GM23248 (cell line): ENCODE results near the gene ST6GAL1. TPM values are rescaled to one million over a fixed set of nuclear protein-coding genes. Genes with fewer than 3 reads are reported as not detected.

Experiments
- DNase-seq: peaks from one replicate; pipeline ENCODE4 v3.0.0-alpha.2; 2015
- H2AFZ ChIP-seq: fragments of 200-600 bp; sonication (generic); 2 replicates; pipeline ENCODE4 v1.6.1; 2016; ENCODE audit warnings: antibody characterized with exemption
- H3F3A ChIP-seq: fragments of 200-600 bp; sonication (generic); 2 replicates; pipeline ENCODE4 v1.6.1; 2016; ENCODE audit warnings: mild to moderate bottlenecking, antibody characterized with exemption, mixed run types; ENCODE audit not compliant: insufficient read depth
- H3K27ac ChIP-seq: fragments of 200-600 bp; sonication (generic); 2 replicates; pipeline ENCODE4 v1.5.1; 2016; ENCODE audit warnings: mild to moderate bottlenecking
- H3K27me3 ChIP-seq: fragments of 200-600 bp; sonication (generic); replicated peaks from 2 replicates; pipeline ENCODE4 v1.6.1; 2016; ENCODE audit warnings: mild to moderate bottlenecking; ENCODE audit not compliant: insufficient read depth
- H3K36me3 ChIP-seq: fragments of 200-600 bp; sonication (generic); 2 replicates; pipeline ENCODE4 v1.6.1; 2016; ENCODE audit warnings: low read depth, mild to moderate bottlenecking
- H3K4me1 ChIP-seq: fragments of 200-600 bp; sonication (generic); 2 replicates; pipeline ENCODE4 v1.6.1; 2016; ENCODE audit warnings: mild to moderate bottlenecking; ENCODE audit not compliant: insufficient read depth
- H3K4me2 ChIP-seq: fragments of 200-600 bp; sonication (generic); one replicate; pipeline ENCODE4 v1.6.1; 2016; ENCODE audit warnings: mild to moderate bottlenecking; ENCODE audit not compliant: unreplicated experiment
- H3K4me3 ChIP-seq: fragments of 200-600 bp; sonication (generic); 2 replicates; pipeline ENCODE4 v1.5.1; 2016; ENCODE audit warnings: mild to moderate bottlenecking
- H3K79me2 ChIP-seq: fragments of 200-600 bp; sonication (generic); 2 replicates; pipeline ENCODE4 v1.6.1; 2016; ENCODE audit warnings: mild to moderate bottlenecking; ENCODE audit not compliant: insufficient read depth
- H3K9ac ChIP-seq: fragments of 200-600 bp; sonication (generic); 2 replicates; pipeline ENCODE4 v1.6.1; 2016; ENCODE audit warnings: mild to moderate bottlenecking
- H3K9me2 ChIP-seq: fragments of 200-600 bp; sonication (generic); 2 replicates; pipeline ENCODE4 v1.6.1; 2016; ENCODE audit warnings: mixed run types, mild to moderate bottlenecking, moderate library complexity; ENCODE audit not compliant: insufficient read depth
- H3K9me3 ChIP-seq: fragments of 200-600 bp; sonication (generic); one replicate; pipeline ENCODE4 v1.6.1; 2017; ENCODE audit warnings: low read depth
- H4K20me1 ChIP-seq: fragments of 200-600 bp; sonication (generic); 2 replicates; pipeline ENCODE4 v1.6.0; 2016; ENCODE audit not compliant: insufficient read depth
- EZH2 ChIP-seq: fragments of 200-600 bp; sonication (generic); IDR thresholded peaks from 2 replicates; pipeline ENCODE4 v1.6.1; 2018; ENCODE audit warnings: antibody characterized with exemption, mild to moderate bottlenecking; ENCODE audit not compliant: insufficient read depth, poor library complexity, severe bottlenecking
- EZH2phosphoT487 ChIP-seq: fragments of 200-600 bp; sonication (generic); IDR thresholded peaks from 2 replicates; pipeline ENCODE4 v1.6.1; 2018; ENCODE audit warnings: antibody characterized with exemption, moderate library complexity, mild to moderate bottlenecking, low read depth; ENCODE audit not compliant: insufficient read depth
- WGBS, 2 experiments: methylation state at CpG; one replicate each; pipeline ENCODE4 v1.1.6; 2015 to 2017; ENCODE audit warnings: low lambda C conversion rate in 2 of 2, low coverage in 1 of 2; ENCODE audit errors: missing lambda C conversion rate in 2 of 2; 5-methylcytosine and 5-hydroxymethylcytosine counted together
- in situ Hi-C: fragments of 300-500 bp; cut with MboI; formaldehyde crosslinking; loops from 2 replicates; pipeline ENCODE4 v1.15.0; 2020
- polyA plus RNA-seq: library from polyadenylated mRNA; unstranded; fragments of >200 nt; fragmentation: Nextera tagmentation; extraction: Ambion mirVana; gene quantifications from 2 replicates; pipeline ENCODE4 v1.2.1, GENCODE V29; 2016
- total RNA-seq: library from RNA; depleted of rRNA; stranded (reverse); fragments of >200 nt; shearing (Covaris generic); gene quantifications from 2 replicates; pipeline ENCODE4 v1.2.3, GENCODE V29; 2014

Gene ST6GAL1
- total and polyA plus RNA-seq, 2 experiments from 2014 or later: 0.20 TPM; not detected in 1

DNA sequence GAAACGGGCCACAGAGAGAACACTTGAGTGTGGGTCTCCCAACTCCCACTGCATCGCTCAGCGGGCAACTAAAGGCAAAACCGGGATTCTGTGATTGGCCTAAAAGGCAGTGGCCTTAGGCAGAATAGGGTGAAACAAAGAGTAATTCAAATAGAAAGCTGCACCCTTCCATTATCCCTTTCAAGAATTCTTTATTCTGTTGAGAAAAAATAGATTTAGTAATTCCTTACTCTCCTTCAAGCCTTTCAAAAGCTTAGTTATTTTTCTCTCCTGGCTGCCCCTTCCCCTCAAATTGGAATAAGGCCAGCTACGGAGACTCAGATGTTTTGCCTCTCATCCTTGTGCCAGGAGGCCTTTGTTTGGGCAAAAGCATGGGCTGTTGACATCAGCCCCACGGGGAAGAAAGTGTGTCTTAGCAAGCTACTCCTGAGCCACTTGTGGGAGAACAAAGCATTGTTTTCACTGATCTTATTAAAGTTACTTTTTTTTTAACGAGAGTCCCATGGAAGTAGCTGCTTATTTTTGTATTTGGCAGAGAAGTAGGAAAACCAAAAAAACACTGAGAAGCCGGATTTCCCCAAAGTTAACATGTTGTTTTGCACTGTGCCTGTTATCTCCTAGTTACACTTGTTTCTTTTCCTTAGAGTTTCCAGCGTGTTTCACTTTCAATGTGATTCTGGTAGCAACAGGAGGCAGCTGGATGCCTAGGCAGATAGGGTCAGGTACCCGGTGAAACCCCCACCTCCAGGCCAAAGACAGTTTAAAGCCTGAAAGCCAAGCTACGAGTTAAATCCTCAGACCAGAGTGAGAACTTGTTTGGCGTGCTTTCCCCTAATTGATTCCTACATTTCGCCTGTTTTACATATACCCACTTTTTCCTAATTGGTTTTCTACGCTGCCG lies 2.2 kb downstream of the ST6GAL1 start:
- H3K9me3 ChIP-seq: no peaks in the 10 kb centered on the region
- no peak for DNase-seq
- peak overlapping the region; percentile 70; the same call in 1 of the 2 replicates for H3K4me3 ChIP-seq
- no peak overlapping the region for H3K9ac ChIP-seq
- H2AFZ ChIP-seq: peak overlapping the region; percentile 70
- H3K79me2 ChIP-seq: no peaks in the 10 kb centered on the region
- H3F3A ChIP-seq: no peaks in the 10 kb centered on the region
- no peak overlapping the region for H3K27ac ChIP-seq
- H3K4me2 ChIP-seq: no peak overlapping the region
- no peaks in the 10 kb centered on the region for H4K20me1 ChIP-seq
- H3K9me2 ChIP-seq: no peaks in the 10 kb centered on the region
- peaks cover 49% of the 10 kb centered on the region for H3K27me3 ChIP-seq
- 50 to 51% methylated on average over 15 of the region's 15 CpGs for whole genome bisulfite sequencing, 2 experiments
- no peak for TF ChIP-seq EZH2
- TF ChIP-seq EZH2phosphoT487: no peak
- H3K4me1 ChIP-seq: no peaks in the 10 kb centered on the region
- no peaks in the 10 kb centered on the region for H3K36me3 ChIP-seq
- in situ Hi-C loops: no loop called here

DNA sequence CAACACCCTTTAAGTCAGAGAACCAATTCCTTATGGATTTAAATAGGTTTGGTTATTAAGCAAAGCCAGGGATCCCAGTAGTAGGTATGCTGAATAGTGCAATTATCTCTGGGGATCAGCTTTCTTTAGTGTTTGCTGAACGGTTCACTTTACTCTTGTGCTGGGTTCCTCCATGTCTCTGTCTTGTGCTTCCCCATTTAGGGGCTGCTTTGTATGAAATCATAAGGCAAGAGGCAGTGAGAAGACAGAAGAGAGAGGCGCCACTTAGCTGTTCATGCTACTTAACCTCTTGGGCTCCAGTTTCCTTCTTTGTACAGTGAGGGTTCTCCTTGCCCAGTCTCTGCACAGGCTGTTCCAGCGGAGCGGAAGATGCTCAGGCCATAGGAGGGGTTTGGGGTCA lies 3.5 kb downstream of the ST6GAL1 start:
- no peak overlapping the region for H3K4me2 ChIP-seq
- no peak overlapping the region for H3K9ac ChIP-seq
- H3F3A ChIP-seq: no peaks in the 10 kb centered on the region
- no peak overlapping the region for H2AFZ ChIP-seq
- in situ Hi-C loops: no loop called here
- TF ChIP-seq EZH2 (no peak), EZH2phosphoT487 (no peak)
- no peaks in the 10 kb centered on the region for H3K9me2 ChIP-seq
- H3K4me1 ChIP-seq: no peaks in the 10 kb centered on the region
- 84% methylated on average over 4 of the region's 4 CpGs for WGBS, 2 experiments
- H3K4me3 ChIP-seq: no peak overlapping the region
- H3K79me2 ChIP-seq: no peaks in the 10 kb centered on the region
- H4K20me1 ChIP-seq: no peaks in the 10 kb centered on the region
- H3K9me3 ChIP-seq: no peaks in the 10 kb centered on the region
- H3K27me3 ChIP-seq: peaks cover 50% of the 10 kb centered on the region
- no peaks in the 10 kb centered on the region for H3K36me3 ChIP-seq
- DNase-seq: no peak
- no peak overlapping the region for H3K27ac ChIP-seq

DNA sequence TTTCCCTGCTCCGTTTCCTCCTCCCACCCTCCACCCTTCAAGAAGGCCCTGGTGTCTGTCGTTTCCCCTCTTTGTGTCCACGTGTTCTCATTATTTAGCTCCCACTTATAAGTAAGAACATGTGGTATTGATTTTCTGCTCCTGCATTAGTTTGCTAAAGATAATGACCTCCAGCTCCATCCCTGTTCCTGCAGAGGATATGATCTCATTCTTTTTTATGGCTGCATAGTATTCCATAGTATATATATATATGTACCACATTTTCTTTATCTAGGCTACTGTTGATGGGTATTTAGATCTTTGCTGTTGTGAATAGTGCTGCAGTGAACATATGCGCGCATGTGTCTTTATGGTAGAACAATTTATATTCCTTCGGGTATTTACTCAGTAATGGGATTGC lies 4.8 kb downstream of the ST6GAL1 start:
- Histone ChIP-seq H3K36me3 (no peaks in the 10 kb centered on the region), H3F3A (no peaks in the 10 kb centered on the region), H3K27ac (no peak overlapping the region), H3K79me2 (no peaks in the 10 kb centered on the region), H3K4me1 (no peaks in the 10 kb centered on the region), H3K9me2 (no peaks in the 10 kb centered on the region), H4K20me1 (no peaks in the 10 kb centered on the region), H3K4me2 (no peak overlapping the region), H2AFZ (no peak overlapping the region), H3K9me3 (no peaks in the 10 kb centered on the region), H3K4me3 (no peak overlapping the region), H3K9ac (no peak overlapping the region), H3K27me3 (peaks cover 37% of the 10 kb centered on the region)
- WGBS, 2 experiments: 66 to 76% methylated on average over 6 of the region's 6 CpGs
- in situ Hi-C loops: no loop called here
- DNase-seq: no peak
- no peak for TF ChIP-seq EZH2
- no peak for TF ChIP-seq EZH2phosphoT487

DNA sequence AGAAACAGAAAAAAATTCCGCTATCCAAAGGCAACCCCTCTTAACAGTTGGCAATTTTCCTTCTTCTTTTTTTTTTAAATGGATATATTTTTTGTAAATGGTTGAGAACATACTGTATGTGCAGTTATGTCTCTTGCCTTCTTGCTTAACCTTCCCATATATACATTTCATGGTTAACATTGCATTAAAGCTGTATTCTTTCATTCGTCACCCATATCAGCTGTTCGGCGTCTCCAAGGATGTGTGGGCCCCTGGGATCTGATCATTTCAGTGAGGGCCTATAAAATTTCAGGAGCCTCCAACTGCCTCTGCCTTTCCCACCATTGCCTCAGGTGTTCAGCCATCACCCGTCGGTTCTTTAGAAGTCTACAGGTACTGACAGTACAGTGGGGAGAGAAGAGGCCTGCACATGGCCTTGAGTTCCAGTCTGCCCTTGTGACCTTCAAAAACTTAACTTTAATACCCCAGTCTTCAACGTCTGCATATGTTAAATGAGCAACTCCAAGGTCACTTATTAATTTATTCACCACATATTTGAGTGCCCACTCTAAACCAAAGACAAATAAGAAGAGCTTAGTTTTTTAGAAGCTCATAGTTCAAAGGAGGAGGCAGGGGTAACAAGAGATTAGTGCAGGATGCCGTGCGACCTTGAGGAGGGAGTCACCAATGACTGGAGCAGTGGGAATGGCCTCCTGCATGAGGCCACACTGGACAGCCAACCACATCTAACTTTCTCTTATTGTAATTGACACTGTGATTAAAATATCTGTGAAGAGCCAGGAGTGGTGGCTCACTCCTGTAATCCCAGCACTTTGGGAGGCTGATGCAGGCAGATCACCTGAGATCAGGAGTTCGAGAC lies 6.9 kb downstream of the ST6GAL1 start:
- in situ Hi-C loops: no loop called here
- Histone ChIP-seq H3K4me2 (no peak overlapping the region), H3K27ac (no peak overlapping the region), H3K9me2 (no peaks in the 10 kb centered on the region), H2AFZ (no peak overlapping the region), H3K9me3 (no peaks in the 10 kb centered on the region), H3K4me3 (no peak overlapping the region), H4K20me1 (no peaks in the 10 kb centered on the region), H3K27me3 (peaks cover 27% of the 10 kb centered on the region), H3K79me2 (no peaks in the 10 kb centered on the region), H3K4me1 (no peaks in the 10 kb centered on the region), H3K36me3 (no peaks in the 10 kb centered on the region), H3F3A (no peaks in the 10 kb centered on the region), H3K9ac (no peak overlapping the region)
- no peak for TF ChIP-seq EZH2phosphoT487
- TF ChIP-seq EZH2: no peak
- no peak for DNase-seq
- 61 to 65% methylated on average over 10 of the region's 10 CpGs for WGBS, 2 experiments
